K562 (cell line): ENCODE results near the gene PLD6. TPM values are rescaled to one million over a fixed set of nuclear protein-coding genes. Genes with fewer than 3 reads are reported as not detected.

Source experiments
- ATAC-seq: fragments of 200-7000 bp; cut with Tn5 transposase; 3 replicates; pipeline ENCODE4 v1.9.1; 2020; ENCODE audit warnings: moderate library complexity
- BruUV-seq: library from RNA; stranded (reverse); fragments of 400-500 nt; replicated peaks from 2 replicates; lab custom pipeline; 2021; lab: Mats Ljungman, UMichigan
- CTCF ChIA-PET: fragments of 300-600 bp; formaldehyde crosslinking; extraction: SDS; loops from one replicate; lab custom pipeline; 2021; ENCODE audit warnings: low intra/inter-chr PET ratio; lab: Yijun Ruan, JAX
- POLR2A ChIA-PET: fragments of 300-600, 350-650 bp; sonication (Branson Sonifier 250); formaldehyde crosslinking; extraction: SDS; loops from one replicate; lab custom pipeline; 2021; ENCODE audit warnings: antibody characterized with exemption, inconsistent platforms; lab: Yijun Ruan, JAX
- DNase-seq, 4 experiments: peaks; one replicate each; pipeline versions ENCODE4 v3.0.0 to v3.0.0-alpha.2; 2011 to 2018; ENCODE audit warnings: low spot score in 3 of 4, mixed read lengths in 3 of 4; ENCODE audit errors: extremely low read depth in 1 of 4
- FAIRE-seq: peaks from 2 replicates; lab custom pipeline; 2011; peaks lifted over from hg19 to GRCh38; lab: Jason Lieb, UNC
- H2AFZ ChIP-seq: 2 replicates; pipeline ENCODE4 v1.6.0; 2011; ENCODE audit warnings: low read depth, low read length, control low read depth, inconsistent platforms
- H3K27ac ChIP-seq: fragments of 200-600 bp; 3 replicates; pipeline ENCODE4 v1.8.0; 2011; ENCODE audit warnings: low read depth, mild to moderate bottlenecking, control low read depth, inconsistent platforms, low read length, moderate library complexity, mixed read lengths; ENCODE audit errors: extremely low read depth
- H3K27me3 ChIP-seq, 2 experiments: fragments of 300-600 bp in 1 of 2; 2 replicates in 1 of 2; 3 replicates in 1 of 2; pipeline versions ENCODE4 v1.6.0 to v1.8.0; 2011; ENCODE audit warnings: inconsistent platforms in 2 of 2, low read length in 2 of 2, mild to moderate bottlenecking in 1 of 2, mixed read lengths in 1 of 2, moderate library complexity in 1 of 2; ENCODE audit not compliant: control insufficient read depth in 2 of 2, insufficient read depth in 2 of 2
- H3K36me3 ChIP-seq: fragments of 300-600 bp; 3 replicates; pipeline ENCODE4 v1.8.0; 2011; ENCODE audit warnings: mild to moderate bottlenecking, low read length, inconsistent platforms; ENCODE audit not compliant: control insufficient read depth, insufficient read depth
- H3K4me1 ChIP-seq, 2 experiments: fragments of 200-600 bp in 1 of 2; replicated peaks in 1 of 2; 2 replicates in 1 of 2; 3 replicates in 1 of 2; pipeline versions ENCODE4 v1.5.1 to v1.8.0; 2011; ENCODE audit warnings: inconsistent platforms in 2 of 2, low read length in 2 of 2, mild to moderate bottlenecking in 1 of 2, mixed read lengths in 1 of 2, moderate library complexity in 1 of 2; ENCODE audit not compliant: control insufficient read depth in 2 of 2, insufficient read depth in 2 of 2
- H3K4me2 ChIP-seq: 2 replicates; pipeline ENCODE4 v1.6.1; 2011; ENCODE audit warnings: low read length, control low read depth, inconsistent platforms, mixed read lengths; ENCODE audit not compliant: insufficient read depth
- H3K4me3 ChIP-seq: fragments of 200-600 bp; sonication (generic), shearing (Covaris generic); 2 replicates; pipeline ENCODE4 v1.5.1; 2016; ENCODE audit warnings: control low read depth, inconsistent platforms
- H3K79me2 ChIP-seq: fragments of 200-600 bp; 3 replicates; pipeline ENCODE4 v1.8.0; 2011; ENCODE audit warnings: low read length, inconsistent platforms; ENCODE audit not compliant: control insufficient read depth, insufficient read depth
- H3K9ac ChIP-seq, 2 experiments: 2 replicates each; pipeline versions ENCODE4 v1.6.0 to v1.6.1; 2011; ENCODE audit warnings: low read depth in 2 of 2, low read length in 2 of 2, control low read depth in 1 of 2, inconsistent platforms in 1 of 2, mild to moderate bottlenecking in 1 of 2, mixed read lengths in 1 of 2; ENCODE audit not compliant: insufficient read depth in 1 of 2
- H3K9me1 ChIP-seq: one replicate; pipeline ENCODE4 v1.6.0; 2011; ENCODE audit warnings: inconsistent platforms, mild to moderate bottlenecking, low read length, moderate library complexity; ENCODE audit not compliant: control insufficient read depth, insufficient read depth
- H3K9me3 ChIP-seq: replicated peaks from 2 replicates; pipeline ENCODE4 v1.5.1; 2011; ENCODE audit warnings: low read depth, low read length, inconsistent platforms; ENCODE audit not compliant: control insufficient read depth, insufficient read depth
- H4K20me1 ChIP-seq: replicated peaks from 2 replicates; pipeline ENCODE4 v1.6.1; 2011; ENCODE audit warnings: low read length, inconsistent platforms, mixed read lengths; ENCODE audit not compliant: control insufficient read depth, insufficient read depth
- ARHGAP35 ChIP-seq: fragments of 450-650 bp; IDR thresholded peaks from 2 replicates; pipeline ENCODE4 v1.6.1; 2018; ENCODE audit not compliant: partially characterized antibody
- CBFB ChIP-seq: sonication (generic); formaldehyde crosslinking; IDR thresholded peaks from 2 replicates; pipeline ENCODE4 v1.4.0; 2020; ENCODE audit warnings: mild to moderate bottlenecking, missing genetic modification reagents
- CHD4 ChIP-seq: fragments of 200-600 bp; sonication (generic); IDR thresholded peaks from 3 replicates; pipeline ENCODE4 v1.6.1; 2012; ENCODE audit warnings: low read depth, mild to moderate bottlenecking, mixed read lengths, low read length, inconsistent platforms; ENCODE audit not compliant: insufficient read depth, insufficient replicate concordance, poor library complexity, severe bottlenecking
- CTBP1 ChIP-seq: fragments of 450-650 bp; IDR thresholded peaks from 2 replicates; pipeline ENCODE4 v1.6.1; 2016; ENCODE audit warnings: borderline replicate concordance
- HCFC1 ChIP-seq: IDR thresholded peaks from 2 replicates; pipeline ENCODE4 v1.6.1; 2012; ENCODE audit warnings: low read depth, low read length, improper control_type of control experiment
- NFIX ChIP-seq: fragments of 250-450 bp; sonication (Bioruptor Pico); IDR thresholded peaks from 2 replicates; pipeline ENCODE4 v1.4.0; 2020; ENCODE audit warnings: low read depth, mild to moderate bottlenecking, moderate library complexity
- STAG1 ChIP-seq: sonication (generic); formaldehyde crosslinking; IDR thresholded peaks from 2 replicates; pipeline ENCODE4 v1.5.0; 2020; ENCODE audit warnings: missing genetic modification reagents, borderline replicate concordance
- TAF15 ChIP-seq: fragments of 200-400 bp; formaldehyde crosslinking; IDR thresholded peaks from 2 replicates; pipeline ENCODE4 v1.6.1; 2017; ENCODE audit warnings: mild to moderate bottlenecking, low read depth, low read length, moderate library complexity
- ZMIZ1 ChIP-seq, 2 experiments: fragments of 150-350 bp in 1 of 2; IDR thresholded peaks; 2 replicates each; pipeline ENCODE4 v1.6.1; 2012 to 2016; ENCODE audit warnings: low read depth in 2 of 2, low read length in 2 of 2, mild to moderate bottlenecking in 1 of 2, moderate library complexity in 1 of 2
- WGBS: fragments of 100-300 bp; shearing (Covaris generic); methylation state at CpG from one replicate; pipeline ENCODE4 v1.1.6; 2016; ENCODE audit warnings: low coverage, mixed read lengths; ENCODE audit not compliant: insufficient coverage; ENCODE audit errors: missing lambda C conversion rate; 5-methylcytosine and 5-hydroxymethylcytosine counted together
- in situ Hi-C: fragments of 300-500 bp; cut with MboI; formaldehyde crosslinking; loops from 4 replicates; pipeline ENCODE4 v1.15.0; 2018; ENCODE audit warnings: inconsistent platforms, mixed read lengths
- intact Hi-C: fragments of 100-400 bp; cut with micrococcal nuclease; formaldehyde crosslinking; loops from 2 replicates; pipeline ENCODE4 v1.14.2; 2022
- polyA plus RNA-seq, 8 experiments: library from polyadenylated mRNA; depleted of rRNA in 4 of 8; stranded (reverse) in 5 of 8; unstranded in 3 of 8; fragments of >200 nt; fragmentation: Nextera tagmentation in 2 of 8; fragmentation: Illumina TruSeq in 1 of 8; extraction: Ambion mirVana in 2 of 8; extraction: Trizol in 1 of 8; gene quantifications; 2 replicates each; pipeline versions ENCODE4 v1.2.1 to v1.2.3, GENCODE V29; 2011 to 2014; ENCODE audit warnings: inconsistent platforms in 1 of 8, missing spikeins in 1 of 8
- total RNA-seq, 7 experiments: library from RNA; depleted of rRNA in 6 of 7; stranded (reverse); fragments of >200 nt in 6 of 7; fragmentation: Illumina TruSeq in 2 of 7; extraction: Trizol in 2 of 7; gene quantifications; 2 replicates each; pipeline versions ENCODE4 v1.2.1 to v1.2.3, GENCODE V29; 2011 to 2021; ENCODE audit warnings: low replicate concordance in 1 of 7
- TF ChIP-seq, protein P1 (sequence below): fragments of 250-450 bp; sonication (Bioruptor Pico); IDR thresholded peaks from 2 replicates; pipeline ENCODE4 v1.8.0; 2021; ENCODE audit warnings: moderate library complexity, mild to moderate bottlenecking, inconsistent platforms

Gene PLD6
- total and polyA plus RNA-seq, 9 of the 15 experiments (the other 6 are each of a cell fraction or from before 2014, with no cell fraction given) = 3.6 to 15.6 (median 10.0) TPM

- DNase-seq (no peak), FAIRE-seq (no peak), ATAC-seq (no peak)
- TF ChIP-seq CTBP1 = no peak
- TF ChIP-seq CHD4 = no peak
- no peak for TF ChIP-seq TAF15
- TF ChIP-seq ARHGAP35 = no peak
- TF ChIP-seq CBFB = no peak
- Histone ChIP-seq H3K36me3 (peaks cover 56% of the 10 kb centered on the region), H3K9me1 (peaks cover 2% of the 10 kb centered on the region), H3K4me2 (no peak overlapping the region), H2AFZ (no peak overlapping the region), H4K20me1 (peaks cover 17% of the 10 kb centered on the region), H3K27me3 (no peaks in the 10 kb centered on the region), H3K79me2 (peaks cover 41% of the 10 kb centered on the region), H3K4me1 (peaks cover 8 to 11% of the 10 kb centered on the region in 2 experiments; a peak in 4 of 5 replicates), H3K4me3 (no peak overlapping the region), H3K9ac (no peak overlapping the region), H3K27ac (no peak overlapping the region), H3K9me3 (no peaks in the 10 kb centered on the region)
- ChIA-PET CTCF (no interaction called here), POLR2A (interaction anchor here (1.0 kb wide), 1 partner anchor 48 kb away, joined by 3 read pairs; no protein-coding TSS in a partner anchor)
- BruUV-seq = no TSS peak
- intact Hi-C loops (no loop called here), in situ Hi-C loops (no loop called here)
- 94% methylated on average over 3 of the region's 11 CpGs for WGBS
These were observed 26.1 kb upstream of the PLD6 start for GRCh38 chr17:17232303-17232621.

GRCh38 chr17:17231621-17232302 is 25.6 kb upstream of the PLD6 start:
- Histone ChIP-seq H3K36me3 (peaks cover 61% of the 10 kb centered on the region), H3K9ac (peak overlapping the region in 1 of 2 experiments; percentile 17; a peak in 1 of 4 replicates), H3K79me2 (peaks cover 37% of the 10 kb centered on the region), H2AFZ (no peak overlapping the region), H3K9me3 (no peaks in the 10 kb centered on the region), H3K4me2 (no peak overlapping the region), H3K9me1 (peaks cover 2% of the 10 kb centered on the region), H3K27ac (no peak overlapping the region), H4K20me1 (peaks cover 17% of the 10 kb centered on the region), H3K4me3 (no peak overlapping the region), H3K4me1 (peaks cover 8 to 11% of the 10 kb centered on the region in 2 experiments; a peak in 4 of 5 replicates), H3K27me3 (no peaks in the 10 kb centered on the region)
- FAIRE-seq (no peak), ATAC-seq (no peak), DNase-seq (no peak)
- ChIA-PET CTCF (no interaction called here), POLR2A (interaction anchor here (1.0 kb wide), 1 partner anchor 48 kb away, joined by 3 read pairs; no protein-coding TSS in a partner anchor)
- WGBS = 69% methylated on average over 5 of the region's 16 CpGs
- intact Hi-C loops (no loop called here), in situ Hi-C loops (no loop called here)
- BruUV-seq = no TSS peak
- no peak for TF ChIP-seq ZMIZ1 (IDR thresholded peaks at IDR 0.05; ENCODE audit: low read depth in 2 of 2, low read length in 2 of 2)
- TF ChIP-seq STAG1 = no peak
- TF ChIP-seq HCFC1 = no peak
- TF ChIP-seq, protein P1, sequence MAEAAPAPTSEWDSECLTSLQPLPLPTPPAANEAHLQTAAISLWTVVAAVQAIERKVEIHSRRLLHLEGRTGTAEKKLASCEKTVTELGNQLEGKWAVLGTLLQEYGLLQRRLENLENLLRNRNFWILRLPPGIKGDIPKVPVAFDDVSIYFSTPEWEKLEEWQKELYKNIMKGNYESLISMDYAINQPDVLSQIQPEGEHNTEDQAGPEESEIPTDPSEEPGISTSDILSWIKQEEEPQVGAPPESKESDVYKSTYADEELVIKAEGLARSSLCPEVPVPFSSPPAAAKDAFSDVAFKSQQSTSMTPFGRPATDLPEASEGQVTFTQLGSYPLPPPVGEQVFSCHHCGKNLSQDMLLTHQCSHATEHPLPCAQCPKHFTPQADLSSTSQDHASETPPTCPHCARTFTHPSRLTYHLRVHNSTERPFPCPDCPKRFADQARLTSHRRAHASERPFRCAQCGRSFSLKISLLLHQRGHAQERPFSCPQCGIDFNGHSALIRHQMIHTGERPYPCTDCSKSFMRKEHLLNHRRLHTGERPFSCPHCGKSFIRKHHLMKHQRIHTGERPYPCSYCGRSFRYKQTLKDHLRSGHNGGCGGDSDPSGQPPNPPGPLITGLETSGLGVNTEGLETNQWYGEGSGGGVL (CRISPR knock-in tag) = no peak
- TF ChIP-seq NFIX = no peak
